HG03439 (cell line): ENCODE measurements around the gene CAPZB.

ENCODE experiments used
- ATAC-seq: cut with Tn5 transposase; IDR thresholded peaks from one replicate; pipeline ENCODE4 v1.9.1; 2021; ENCODE audit warnings: mild to moderate bottlenecking, moderate library complexity; ENCODE audit not compliant: unreplicated experiment

Gene CAPZB

GRCh38 chr1:19432943-19433718 is 52.2 kb downstream of the CAPZB start:
- no peak for ATAC-seq

GRCh38 chr1:19430121-19431068 is 54.9 kb downstream of the CAPZB start:
- no peak for ATAC-seq

GRCh38 chr1:19429611-19430010 is 55.7 kb downstream of the CAPZB start:
- no peak for ATAC-seq

GRCh38 chr1:19427087-19427781 is 58.1 kb downstream of the CAPZB start:
- no peak for ATAC-seq

- ATAC-seq: no peak
Observed at GRCh38 chr1:19426294-19427086, 58.8 kb downstream of the CAPZB start.

- ATAC-seq: no peak
Observed at GRCh38 chr1:19425646-19426239, 59.6 kb downstream of the CAPZB start.

GRCh38 chr1:19424651-19425570 is 60.4 kb downstream of the CAPZB start:
- no peak for ATAC-seq

- ATAC-seq: no peak
Observed at GRCh38 chr1:19423130-19423529, 62.2 kb downstream of the CAPZB start.

GRCh38 chr1:19421365-19421764 is 64.0 kb downstream of the CAPZB start:
- no peak for ATAC-seq

GRCh38 chr1:19420606-19421005 is 64.7 kb downstream of the CAPZB start:
- no peak for ATAC-seq

GRCh38 chr1:19419691-19420090 is 65.6 kb downstream of the CAPZB start:
- no peak for ATAC-seq

- ATAC-seq: no peak
Observed at GRCh38 chr1:19418503-19418971, 66.8 kb downstream of the CAPZB start.

- no peak for ATAC-seq
Observed at GRCh38 chr1:19416921-19417470, 68.3 kb downstream of the CAPZB start.

- no peak for ATAC-seq
Observed at GRCh38 chr1:19416145-19416544, 69.2 kb downstream of the CAPZB start.

- no peak for ATAC-seq
Observed at GRCh38 chr1:19414515-19415121, 70.7 kb downstream of the CAPZB start.

GRCh38 chr1:19413999-19414398 is 71.3 kb downstream of the CAPZB start:
- ATAC-seq: no peak

- ATAC-seq: no peak
Observed at GRCh38 chr1:19412654-19413053, 72.7 kb downstream of the CAPZB start.

- no peak for ATAC-seq
Observed at GRCh38 chr1:19411612-19412011, 73.7 kb downstream of the CAPZB start.
